GM18858 (cell line): ENCODE measurements around the gene EFHC1.
A peak's percentile ranks its signal among the peaks of the same experiment; 100 is the strongest.
"Not testable (repeated sequence)": the region's sequence is repeated elsewhere in the genome, so short reads cannot be mapped to it uniquely, and the experiment has no call there.

Experiments
- ATAC-seq: cut with Tn5 transposase; IDR thresholded peaks from one replicate; pipeline ENCODE4 v1.9.1; 2021; ENCODE audit not compliant: unreplicated experiment

EFHC1 gene

DNA sequence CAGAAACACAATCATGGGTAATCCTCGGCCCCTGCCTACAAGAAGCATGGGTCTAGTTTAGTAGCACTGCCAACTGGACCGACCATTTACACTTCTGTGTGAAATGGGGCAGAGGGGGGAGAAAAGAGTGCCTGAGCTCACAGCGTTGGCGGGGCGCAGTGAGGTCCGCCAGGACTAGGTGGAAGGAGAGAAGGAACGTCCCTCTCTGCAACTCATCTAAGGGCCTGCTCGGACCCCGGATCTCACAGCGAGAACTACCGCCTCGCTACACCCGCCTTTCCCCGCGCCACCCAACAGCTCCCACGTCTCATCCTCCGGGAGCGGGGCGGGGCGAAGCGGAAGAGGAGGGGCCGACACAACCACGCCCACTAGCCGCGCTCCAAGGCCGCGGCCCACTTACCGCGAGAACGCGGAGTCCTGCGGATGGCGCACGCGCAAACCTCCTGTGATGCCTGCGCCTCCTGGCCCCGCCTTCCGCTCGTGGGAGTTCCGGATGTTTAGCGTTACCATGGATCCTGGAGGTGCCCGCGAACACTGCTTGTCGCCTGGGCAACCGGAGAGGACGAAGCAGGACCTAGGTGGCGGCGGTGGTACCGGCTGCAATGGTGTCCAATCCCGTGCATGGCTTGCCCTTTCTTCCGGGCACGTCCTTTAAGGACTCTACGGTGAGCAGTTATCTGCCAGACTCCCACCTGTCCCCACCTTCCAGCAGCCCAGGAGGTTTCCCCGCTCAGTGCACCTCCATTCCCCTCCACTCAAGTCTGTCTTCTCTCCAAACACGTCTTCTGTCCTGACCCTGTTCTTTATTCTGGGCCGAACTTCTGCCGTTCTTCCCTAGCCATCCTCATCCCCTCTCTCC, at the start of gene EFHC1:
TSS of gene EFHC1 (plus strand) at position 534 of the 859 bp plus-strand sequence. CDS start at position 603, 69 bp downstream.
- ATAC-seq: peak; percentile 93

GRCh38 chr6:52371656-52372191, 48.4 kb upstream of the EFHC1 start:
- ATAC-seq: no peak

- no peak for ATAC-seq
Measured at GRCh38 chr6:52373151-52373690, 46.9 kb upstream of the EFHC1 start.

- no peak for ATAC-seq
Measured at GRCh38 chr6:52374247-52374646, 45.9 kb upstream of the EFHC1 start.

GRCh38 chr6:52375780-52376556, 44.2 kb upstream of the EFHC1 start:
- ATAC-seq: no peak

GRCh38 chr6:52376763-52377162, 43.4 kb upstream of the EFHC1 start:
- ATAC-seq: no peak

DNA sequence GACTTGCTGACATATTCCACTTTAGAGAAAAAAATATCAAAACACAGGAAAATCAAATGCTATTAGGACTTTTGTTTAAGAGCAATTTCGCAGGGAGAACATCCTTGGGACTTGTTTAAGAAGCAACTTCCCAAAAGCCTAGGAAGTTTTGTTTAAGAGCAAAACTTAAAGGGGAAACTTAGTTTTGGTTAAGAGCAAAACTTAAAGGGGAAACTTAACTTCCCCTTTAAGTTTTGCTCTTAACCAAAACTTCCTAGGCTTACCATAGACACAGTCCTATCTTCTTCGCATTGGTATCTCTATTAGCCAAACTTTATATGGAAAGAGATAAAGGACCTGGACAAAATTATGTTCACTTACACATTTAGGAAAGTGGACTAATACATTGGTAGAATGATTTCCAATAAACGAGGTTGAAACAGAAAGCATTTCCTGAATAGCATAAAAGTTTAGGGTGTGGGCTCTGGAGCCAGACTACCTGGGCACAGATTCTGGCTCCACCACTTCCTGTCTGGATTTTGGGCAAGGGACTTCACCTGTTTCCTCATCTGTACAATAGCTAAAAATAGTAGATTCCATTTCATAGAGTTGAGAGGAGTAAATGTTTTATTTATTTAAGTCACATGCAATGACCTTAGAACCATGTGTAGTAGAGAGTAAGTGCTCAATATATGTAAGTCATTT, 42.5 kb upstream of the EFHC1 start:
- peak; percentile 40 for ATAC-seq

GRCh38 chr6:52381249-52381648, 38.9 kb upstream of the EFHC1 start:
- ATAC-seq: no peak

GRCh38 chr6:52384145-52384766, 35.9 kb upstream of the EFHC1 start:
- ATAC-seq: no peak

- no peak for ATAC-seq
Measured at GRCh38 chr6:52385074-52385473, 35.1 kb upstream of the EFHC1 start.

DNA sequence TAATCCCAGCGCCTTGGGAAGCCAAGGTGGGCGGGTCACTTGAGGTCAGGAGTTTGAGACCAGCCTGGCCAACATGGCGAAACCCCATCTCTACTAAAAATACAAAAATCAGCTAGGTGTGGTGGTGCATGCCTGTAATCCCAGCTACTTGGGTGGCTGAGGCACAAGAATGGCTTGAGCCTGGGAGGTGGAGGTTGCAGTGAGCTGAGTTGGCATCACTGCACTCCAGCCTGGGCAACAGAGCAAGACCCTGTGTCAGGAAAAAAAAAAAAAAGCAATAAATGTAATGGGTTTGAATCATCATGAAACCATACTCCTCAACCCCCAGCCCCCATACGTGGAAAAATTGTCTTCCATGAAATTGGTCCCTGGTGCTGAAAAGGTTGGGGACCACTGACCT, 32.0 kb upstream of the EFHC1 start:
- not testable (repeated sequence) for ATAC-seq

DNA sequence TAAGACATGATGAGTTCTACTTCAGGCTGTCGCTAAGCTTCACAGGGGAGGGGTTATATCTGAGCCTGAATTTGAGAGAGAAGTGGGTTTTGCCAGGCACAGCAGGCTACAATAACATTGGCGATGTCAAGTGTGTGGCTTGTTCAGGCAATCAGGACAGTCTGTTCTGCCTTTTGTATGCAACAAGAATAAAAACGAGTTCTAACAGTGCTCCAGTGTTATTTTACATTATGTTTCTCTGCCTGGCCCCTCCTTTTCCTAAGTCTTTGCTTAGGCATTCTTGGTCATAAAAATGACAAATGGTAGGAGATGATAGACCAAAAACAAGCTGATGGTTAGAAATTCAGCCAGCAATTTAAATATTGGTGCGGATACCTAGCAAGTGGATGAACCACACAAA, 31.4 kb upstream of the EFHC1 start:
- no peak for ATAC-seq

GRCh38 chr6:52389264-52389625, 30.9 kb upstream of the EFHC1 start:
- ATAC-seq: no peak

DNA sequence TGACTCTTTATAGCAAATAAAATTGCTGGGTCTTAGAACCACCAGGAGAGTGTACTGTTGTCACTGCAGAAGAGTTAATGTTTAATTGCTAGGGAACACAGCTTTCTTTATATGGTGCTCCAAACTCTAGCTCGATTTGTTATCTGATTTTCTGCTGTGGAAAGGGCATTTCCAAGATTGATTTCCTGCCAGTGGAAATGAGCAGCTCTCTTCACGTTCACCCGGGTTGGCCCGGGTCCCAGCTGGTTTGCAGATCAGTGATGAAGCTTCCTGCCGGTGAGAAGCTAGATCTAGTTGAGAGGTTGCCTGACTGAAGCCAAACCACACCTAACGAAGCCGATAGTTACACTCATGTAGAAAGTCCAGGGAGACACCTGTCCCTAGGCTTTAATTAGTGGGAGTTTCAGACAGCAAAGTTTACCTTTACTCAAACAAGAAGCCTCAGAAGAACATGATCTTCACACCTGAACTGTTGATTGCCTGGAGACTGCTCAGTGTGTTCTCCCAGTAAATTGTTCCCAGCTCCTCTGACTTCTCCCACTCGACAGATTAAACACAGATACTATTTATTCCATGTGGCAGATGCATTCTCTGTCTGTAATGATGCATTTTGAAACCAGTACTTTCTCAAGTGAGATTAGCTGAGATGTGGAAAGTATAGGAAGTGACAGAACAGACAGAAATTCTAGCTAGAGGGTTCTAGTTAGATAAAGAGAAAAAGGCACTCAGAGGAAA, 30.3 kb upstream of the EFHC1 start:
- ATAC-seq: peak; percentile 53

DNA sequence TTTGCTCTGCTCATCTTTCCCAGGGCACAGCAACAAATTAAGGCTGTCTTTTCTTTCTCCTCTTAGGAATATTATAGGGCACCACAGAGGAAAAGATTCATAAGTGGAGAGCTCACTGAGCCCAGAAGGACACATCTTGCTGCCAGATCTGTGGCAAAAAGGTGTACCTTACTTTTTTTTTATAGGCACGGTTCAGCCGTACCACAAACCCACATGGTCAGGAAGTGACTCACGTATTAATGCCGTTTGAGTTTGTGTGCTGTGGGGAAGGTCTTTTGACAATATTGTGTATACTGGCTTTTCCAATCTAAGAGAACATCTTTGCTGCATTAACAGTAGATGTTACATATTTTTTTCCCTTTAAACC, 29.8 kb upstream of the EFHC1 start:
- ATAC-seq: peak; percentile 38

DNA sequence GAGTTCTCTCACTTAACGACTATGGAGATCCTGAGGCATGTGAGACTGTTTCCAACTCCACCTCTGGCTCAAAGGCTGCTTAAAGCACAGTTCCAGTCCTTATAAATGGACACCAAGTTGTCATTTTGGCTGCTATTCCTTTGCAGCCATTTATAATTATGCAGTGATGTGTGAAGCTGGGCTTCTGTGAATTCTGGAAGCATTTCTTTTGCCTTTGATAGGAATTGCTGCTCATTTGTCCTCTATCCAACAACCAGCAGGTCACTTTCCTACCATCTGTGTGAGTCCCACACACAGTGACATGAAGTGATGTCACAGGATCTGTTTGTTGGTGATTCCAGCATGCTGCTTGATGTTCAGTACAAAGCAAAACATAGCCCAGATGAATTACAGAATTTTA, 28.5 kb upstream of the EFHC1 start:
- ATAC-seq: no peak

- ATAC-seq: no peak
Measured at GRCh38 chr6:52392944-52393343, 27.2 kb upstream of the EFHC1 start.

GRCh38 chr6:52393780-52394179, 26.4 kb upstream of the EFHC1 start:
- ATAC-seq: no peak

DNA sequence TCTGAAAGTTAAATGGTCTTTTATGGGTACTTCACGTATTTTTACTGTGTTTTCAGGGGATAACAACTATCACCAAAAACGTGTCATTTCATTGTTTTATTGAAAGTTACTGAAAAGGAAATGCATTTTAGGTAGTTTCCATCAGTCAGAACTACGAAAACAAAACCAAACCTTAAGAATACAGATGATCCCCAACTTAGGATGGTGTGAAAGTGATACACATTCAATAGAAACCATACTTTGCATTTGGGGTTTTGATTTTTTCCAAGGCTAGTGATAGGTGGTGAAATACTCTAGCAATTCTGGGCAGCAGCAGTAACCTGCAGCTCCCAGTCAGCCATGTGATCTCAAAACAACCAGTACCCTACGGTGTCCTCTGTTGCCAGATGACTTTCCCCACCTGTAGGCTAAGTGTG, 25.9 kb upstream of the EFHC1 start:
- ATAC-seq: peak; percentile 56

- ATAC-seq: no peak
Measured at GRCh38 chr6:52395969-52396368, 24.2 kb upstream of the EFHC1 start.
